Fibroblast of lung (primary cell): ENCODE measurements around the gene ARHGEF11. TPM values are rescaled to one million over a fixed set of nuclear protein-coding genes. Genes with fewer than 3 reads are reported as not detected.

ENCODE experiments used
- DNase-seq, 2 donors: peaks; one replicate each; pipeline versions ENCODE4 v3.0.0 to v3.0.0-alpha.2; 2010; ENCODE audit warnings: low read depth in 2 of 2
- H2AFZ ChIP-seq: 2 replicates; pipeline ENCODE4 v1.5.1; 2012; ENCODE audit warnings: low read length, control low read depth, inconsistent platforms
- H3K27ac ChIP-seq: 2 replicates; pipeline ENCODE4 v1.5.1; 2011; ENCODE audit warnings: low read length, control low read depth; ENCODE audit not compliant: insufficient read depth
- H3K27me3 ChIP-seq: 2 replicates; pipeline ENCODE4 v1.5.1; 2011; ENCODE audit warnings: mild to moderate bottlenecking, low read length; ENCODE audit not compliant: control insufficient read depth, insufficient read depth
- H3K36me3 ChIP-seq: 2 replicates; pipeline ENCODE4 v1.5.1; 2011; ENCODE audit warnings: low read length; ENCODE audit not compliant: control insufficient read depth, insufficient read depth
- H3K4me1 ChIP-seq: 2 replicates; pipeline ENCODE4 v1.5.1; 2011; ENCODE audit warnings: low read length; ENCODE audit not compliant: control insufficient read depth, insufficient read depth; ENCODE audit errors: extremely low read depth
- H3K4me2 ChIP-seq: 2 replicates; pipeline ENCODE4 v1.5.1; 2011; ENCODE audit warnings: low read length, control low read depth; ENCODE audit not compliant: insufficient read depth; ENCODE audit errors: extremely low read depth
- H3K4me3 ChIP-seq, 4 experiments: fragments of 200-600 bp in 1 of 4; sonication (generic) in 1 of 4; replicated peaks in 1 of 4; 2 replicates each; pipeline ENCODE4 v1.5.1; 2011 to 2016; ENCODE audit warnings: low read length in 4 of 4, low read depth in 3 of 4, mild to moderate bottlenecking in 3 of 4, control low read depth in 2 of 4, inconsistent platforms in 1 of 4, mixed read lengths in 1 of 4; ENCODE audit not compliant: insufficient read depth in 1 of 4; ENCODE audit errors: control extremely low read depth in 1 of 4
- H3K79me2 ChIP-seq: 2 replicates; pipeline ENCODE4 v1.5.1; 2012; ENCODE audit warnings: mild to moderate bottlenecking, low read length, inconsistent platforms; ENCODE audit not compliant: control insufficient read depth, insufficient read depth
- H3K9ac ChIP-seq: 2 replicates; pipeline ENCODE4 v1.5.1; 2011; ENCODE audit warnings: mild to moderate bottlenecking, low read length, control low read depth; ENCODE audit not compliant: insufficient read depth
- H3K9me3 ChIP-seq: 2 replicates; pipeline ENCODE4 v1.5.1; 2012; ENCODE audit warnings: low read depth, low read length; ENCODE audit not compliant: control insufficient read depth, insufficient read depth
- H4K20me1 ChIP-seq: 2 replicates; pipeline ENCODE4 v1.5.1; 2011; ENCODE audit warnings: low read length; ENCODE audit not compliant: control insufficient read depth, insufficient read depth; ENCODE audit errors: extremely low read depth
- EZH2 ChIP-seq: IDR thresholded peaks from 2 replicates; pipeline ENCODE4 v1.5.1; 2012; ENCODE audit warnings: low read length, control low read depth, mild to moderate bottlenecking; ENCODE audit errors: missing control alignments
- polyA plus RNA-seq, 2 donors: library from polyadenylated mRNA; depleted of rRNA in 1 of 2; stranded (reverse) in 1 of 2; unstranded in 1 of 2; fragments of >200 nt; gene quantifications; 2 replicates each; pipeline ENCODE4 v1.2.1, GENCODE V29; 2011 to 2012; ENCODE audit warnings: missing spikeins in 1 of 2
- total RNA-seq: library from RNA; depleted of rRNA; stranded (reverse); fragments of >200 nt; gene quantifications from 2 replicates; pipeline ENCODE4 v1.2.1, GENCODE V29; 2014
- TF ChIP-seq, protein P1 (sequence below), 2 donors: IDR thresholded peaks in 1 of 2; conservative IDR thresholded peaks in 1 of 2; 1 replicate in 1 of 2; 2 replicates in 1 of 2; pipeline ENCODE4 v1.5.1; 2011 to 2012; ENCODE audit warnings: low read length in 2 of 2, control low read depth in 1 of 2, inconsistent platforms in 1 of 2, low read depth in 1 of 2, mild to moderate bottlenecking in 1 of 2

The ARHGEF11 gene
- total and polyA plus RNA-seq, 2 donors (not counting 1 experiment from before 2014, with no cell fraction given) = 12.8 to 29.1 TPM

GRCh38 chr1:156943756-156944155 lies 101.8 kb downstream of the ARHGEF11 start:
- Histone ChIP-seq H3K36me3 (peaks cover 24% of the 10 kb centered on the region), H4K20me1 (no peaks in the 10 kb centered on the region), H3K4me2 (no peak overlapping the region), H2AFZ (no peak overlapping the region), H3K9me3 (no peaks in the 10 kb centered on the region), H3K9ac (no peak overlapping the region), H3K27ac (no peak overlapping the region), H3K79me2 (no peaks in the 10 kb centered on the region), H3K4me1 (no peaks in the 10 kb centered on the region), H3K4me3 (no peak overlapping the region), H3K27me3 (no peaks in the 10 kb centered on the region)
- DNase-seq = no peak
- TF ChIP-seq EZH2 = no peak
- TF ChIP-seq, protein P1, sequence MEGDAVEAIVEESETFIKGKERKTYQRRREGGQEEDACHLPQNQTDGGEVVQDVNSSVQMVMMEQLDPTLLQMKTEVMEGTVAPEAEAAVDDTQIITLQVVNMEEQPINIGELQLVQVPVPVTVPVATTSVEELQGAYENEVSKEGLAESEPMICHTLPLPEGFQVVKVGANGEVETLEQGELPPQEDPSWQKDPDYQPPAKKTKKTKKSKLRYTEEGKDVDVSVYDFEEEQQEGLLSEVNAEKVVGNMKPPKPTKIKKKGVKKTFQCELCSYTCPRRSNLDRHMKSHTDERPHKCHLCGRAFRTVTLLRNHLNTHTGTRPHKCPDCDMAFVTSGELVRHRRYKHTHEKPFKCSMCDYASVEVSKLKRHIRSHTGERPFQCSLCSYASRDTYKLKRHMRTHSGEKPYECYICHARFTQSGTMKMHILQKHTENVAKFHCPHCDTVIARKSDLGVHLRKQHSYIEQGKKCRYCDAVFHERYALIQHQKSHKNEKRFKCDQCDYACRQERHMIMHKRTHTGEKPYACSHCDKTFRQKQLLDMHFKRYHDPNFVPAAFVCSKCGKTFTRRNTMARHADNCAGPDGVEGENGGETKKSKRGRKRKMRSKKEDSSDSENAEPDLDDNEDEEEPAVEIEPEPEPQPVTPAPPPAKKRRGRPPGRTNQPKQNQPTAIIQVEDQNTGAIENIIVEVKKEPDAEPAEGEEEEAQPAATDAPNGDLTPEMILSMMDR (conservative IDR thresholded peaks at IDR 0.05 in 1 of 2, IDR thresholded peaks at IDR 0.05 in 1 of 2; ENCODE audit: low read depth in 1 of 2, low read length in 2 of 2) = no peak

GRCh38 chr1:156942576-156942975 lies 103.0 kb downstream of the ARHGEF11 start:
- Histone ChIP-seq H3K27me3 (no peaks in the 10 kb centered on the region), H3K9me3 (no peaks in the 10 kb centered on the region)

GRCh38 chr1:156942176-156942575 lies 103.4 kb downstream of the ARHGEF11 start:
- TF ChIP-seq, protein P1 (conservative IDR thresholded peaks at IDR 0.05 in 1 of 2, IDR thresholded peaks at IDR 0.05 in 1 of 2; ENCODE audit: low read depth in 1 of 2, low read length in 2 of 2) = no peak
- no peak for TF ChIP-seq EZH2
- Histone ChIP-seq H3K36me3 (peaks cover 23% of the 10 kb centered on the region), H3K4me3 (no peak overlapping the region), H3K4me1 (no peaks in the 10 kb centered on the region), H4K20me1 (no peaks in the 10 kb centered on the region), H2AFZ (no peak overlapping the region), H3K79me2 (no peaks in the 10 kb centered on the region), H3K27ac (no peak overlapping the region), H3K27me3 (no peaks in the 10 kb centered on the region), H3K9ac (no peak overlapping the region), H3K9me3 (no peaks in the 10 kb centered on the region), H3K4me2 (no peak overlapping the region)
- no peak for DNase-seq

More at GRCh38 chr1:156942576-156942975, 103.0 kb downstream of the ARHGEF11 start:
- Histone ChIP-seq H3K36me3 (peaks cover 24% of the 10 kb centered on the region), H3K79me2 (no peaks in the 10 kb centered on the region), H3K4me2 (no peak overlapping the region), H4K20me1 (no peaks in the 10 kb centered on the region), H2AFZ (no peak overlapping the region), H3K9ac (no peak overlapping the region), H3K27ac (no peak overlapping the region), H3K4me1 (no peaks in the 10 kb centered on the region), H3K4me3 (no peak overlapping the region)
- DNase-seq = no peak
- TF ChIP-seq, protein P1 (conservative IDR thresholded peaks at IDR 0.05 in 1 of 2, IDR thresholded peaks at IDR 0.05 in 1 of 2; ENCODE audit: low read depth in 1 of 2, low read length in 2 of 2) = no peak
- TF ChIP-seq EZH2 = no peak
